Mesenchymal stem cell (in vitro differentiated cells and primary cell): ENCODE data around the gene SPRYD4.
A peak's percentile ranks its signal among the peaks of the same experiment; 100 is the strongest.

ENCODE experiments used
- DNase-seq: peaks from one replicate; pipeline ENCODE4 v3.0.0-alpha.2; 2013
- H2AFZ ChIP-seq: one replicate; pipeline ENCODE4 v1.6.1; 2013; ENCODE audit warnings: low read depth, mild to moderate bottlenecking, control low read depth, inconsistent platforms, low read length, moderate library complexity
- H2AK5ac ChIP-seq: 2 replicates; pipeline ENCODE4 v1.6.1; 2013; ENCODE audit warnings: low read length, moderate library complexity, mild to moderate bottlenecking, inconsistent platforms; ENCODE audit not compliant: severe bottlenecking
- H2BK120ac ChIP-seq: one replicate; pipeline ENCODE4 v1.6.1; 2013; ENCODE audit warnings: low read depth, mild to moderate bottlenecking, inconsistent platforms, low read length, moderate library complexity
- H2BK12ac ChIP-seq, 2 experiments: one replicate each; pipeline ENCODE4 v1.6.1; 2013; ENCODE audit warnings: inconsistent platforms in 2 of 2, low read length in 2 of 2, mild to moderate bottlenecking in 2 of 2, moderate library complexity in 2 of 2, control low read depth in 1 of 2
- H2BK15ac ChIP-seq: one replicate; pipeline ENCODE4 v1.6.1; 2013; ENCODE audit warnings: mild to moderate bottlenecking, low read depth, inconsistent platforms; ENCODE audit not compliant: poor library complexity, severe bottlenecking
- H2BK5ac ChIP-seq: 2 replicates; pipeline ENCODE4 v1.6.1; 2013; ENCODE audit warnings: low read depth, mild to moderate bottlenecking, low read length, control low read depth, inconsistent platforms; ENCODE audit not compliant: poor library complexity, severe bottlenecking
- H3K14ac ChIP-seq, 2 experiments: one replicate each; pipeline ENCODE4 v1.6.1; 2013; ENCODE audit warnings: inconsistent platforms in 2 of 2, low read length in 2 of 2, control low read depth in 1 of 2, mild to moderate bottlenecking in 1 of 2, moderate library complexity in 1 of 2
- H3K18ac ChIP-seq, 2 experiments: one replicate each; pipeline ENCODE4 v1.6.1; 2013; ENCODE audit warnings: inconsistent platforms in 2 of 2, low read length in 2 of 2, control low read depth in 1 of 2, low read depth in 1 of 2, mild to moderate bottlenecking in 1 of 2
- H3K23ac ChIP-seq, 2 experiments: one replicate each; pipeline ENCODE4 v1.6.1; 2013; ENCODE audit warnings: inconsistent platforms in 2 of 2, low read length in 2 of 2, mild to moderate bottlenecking in 2 of 2, moderate library complexity in 2 of 2, control low read depth in 1 of 2
- H3K27ac ChIP-seq: 2 replicates; pipeline ENCODE4 v1.5.1; 2013; ENCODE audit warnings: mild to moderate bottlenecking, moderate library complexity, low read length, control low read depth, inconsistent platforms; ENCODE audit not compliant: poor library complexity, severe bottlenecking
- H3K27me3 ChIP-seq, 2 experiments: 2 replicates each; pipeline versions ENCODE4 v1.6.1 to v1.7.0; 2013; ENCODE audit warnings: low read length in 2 of 2, mild to moderate bottlenecking in 2 of 2, moderate library complexity in 2 of 2, control low read depth in 1 of 2, inconsistent platforms in 1 of 2; ENCODE audit not compliant: control insufficient read depth in 1 of 2, insufficient read depth in 1 of 2
- H3K36me3 ChIP-seq, 2 experiments: 2 replicates each; pipeline versions ENCODE4 v1.6.1 to v1.7.0; 2013; ENCODE audit warnings: low read length in 2 of 2, control low read depth in 1 of 2, inconsistent platforms in 1 of 2, low read depth in 1 of 2, mild to moderate bottlenecking in 1 of 2; ENCODE audit not compliant: insufficient read depth in 2 of 2, control insufficient read depth in 1 of 2
- H3K4ac ChIP-seq, 2 experiments: one replicate each; pipeline ENCODE4 v1.6.1; 2013; ENCODE audit warnings: inconsistent platforms in 2 of 2, low read length in 2 of 2, mild to moderate bottlenecking in 2 of 2, moderate library complexity in 2 of 2, control low read depth in 1 of 2, low read depth in 1 of 2
- H3K4me1 ChIP-seq: 2 replicates; pipeline ENCODE4 v1.6.1; 2013; ENCODE audit warnings: low read depth, low read length, control low read depth; ENCODE audit not compliant: control insufficient read depth, insufficient read depth
- H3K4me2 ChIP-seq: 2 replicates; pipeline ENCODE4 v1.6.1; 2013; ENCODE audit warnings: low read length, mild to moderate bottlenecking, inconsistent platforms; ENCODE audit not compliant: poor library complexity, severe bottlenecking
- H3K4me3 ChIP-seq, 2 experiments: 2 replicates each; pipeline versions ENCODE4 v1.5.1 to v1.7.0; 2013; ENCODE audit warnings: low read length in 2 of 2, mild to moderate bottlenecking in 2 of 2, control low read depth in 1 of 2, low read depth in 1 of 2; ENCODE audit not compliant: insufficient read depth in 1 of 2
- H3K79me1 ChIP-seq: replicated peaks from 2 replicates; pipeline ENCODE4 v1.6.1; 2013; ENCODE audit warnings: mild to moderate bottlenecking, control low read depth, low read length, inconsistent platforms; ENCODE audit not compliant: poor library complexity, severe bottlenecking
- H3K9ac ChIP-seq: 2 replicates; pipeline ENCODE4 v1.7.0; 2013; ENCODE audit warnings: mild to moderate bottlenecking, low read length, moderate library complexity
- H3K9me3 ChIP-seq: 2 replicates; pipeline ENCODE4 v1.7.0; 2013; ENCODE audit warnings: mild to moderate bottlenecking, low read length; ENCODE audit not compliant: control insufficient read depth
- H4K8ac ChIP-seq: one replicate; pipeline ENCODE4 v1.6.1; 2013; ENCODE audit warnings: inconsistent platforms, mild to moderate bottlenecking, low read length, moderate library complexity
- H4K91ac ChIP-seq: one replicate; pipeline ENCODE4 v1.6.1; 2013; ENCODE audit warnings: mild to moderate bottlenecking, low read length, inconsistent platforms
- WGBS: methylation state at CpG from one replicate; pipeline ENCODE4 v1.1.7; 2013; ENCODE audit warnings: mixed read lengths; 5-methylcytosine and 5-hydroxymethylcytosine counted together

The SPRYD4 gene

GRCh38 chr12:56431288-56431687 is 37.1 kb upstream of the SPRYD4 start:
- H2BK120ac ChIP-seq, result no peak overlapping the region
- H3K36me3 ChIP-seq, result peaks cover 22 to 25% of the 10 kb centered on the region in 2 experiments
- H2BK15ac ChIP-seq, result no peak overlapping the region
- DNase-seq, result no peak
- no peak overlapping the region for H2BK12ac ChIP-seq
- peaks cover 8% of the 10 kb centered on the region for H3K79me1 ChIP-seq
- H3K9me3 ChIP-seq, result no peaks in the 10 kb centered on the region
- no peak overlapping the region for H3K27ac ChIP-seq
- no peak overlapping the region for H4K8ac ChIP-seq
- no peak overlapping the region for H3K23ac ChIP-seq
- no peak overlapping the region for H3K4ac ChIP-seq
- H2AFZ ChIP-seq, result no peak overlapping the region
- no peak overlapping the region for H3K4me3 ChIP-seq
- H3K4me2 ChIP-seq, result no peak overlapping the region
- no peak overlapping the region for H3K9ac ChIP-seq
- no peak overlapping the region for H3K18ac ChIP-seq
- 98% methylated on average over 11 of the region's 11 CpGs for whole genome bisulfite sequencing
- H2BK5ac ChIP-seq, result no peak overlapping the region
- H4K91ac ChIP-seq, result no peak overlapping the region
- no peaks in the 10 kb centered on the region for H3K4me1 ChIP-seq
- no peaks in the 10 kb centered on the region for H3K27me3 ChIP-seq
- no peak overlapping the region for H3K14ac ChIP-seq
- no peak overlapping the region for H2AK5ac ChIP-seq

DNA sequence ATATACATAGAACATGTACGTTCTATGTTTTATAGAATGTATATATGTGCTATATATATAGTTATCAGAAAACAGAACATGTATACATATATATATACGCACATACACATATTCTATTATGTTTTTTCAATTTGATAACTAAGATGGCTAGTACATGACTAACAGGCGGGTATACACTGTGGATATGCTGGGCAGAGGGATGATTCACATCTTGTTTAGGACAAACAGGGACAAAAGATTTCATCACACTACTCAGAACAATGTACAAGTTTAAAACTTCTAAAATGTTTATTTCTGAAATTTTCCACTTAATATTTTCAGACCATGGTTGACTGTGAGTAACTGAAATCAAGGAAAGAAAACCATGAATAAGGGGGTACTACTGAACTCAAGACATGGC is 36.5 kb upstream of the SPRYD4 start:
- Histone ChIP-seq H3K79me1 (peaks cover 12% of the 10 kb centered on the region), H3K4me1 (no peaks in the 10 kb centered on the region), H2BK12ac (no peak overlapping the region), H3K27ac (no peak overlapping the region), H3K36me3 (peaks cover 22 to 25% of the 10 kb centered on the region in 2 experiments), H2BK120ac (no peak overlapping the region), H3K4ac (no peak overlapping the region), H3K9ac (no peak overlapping the region), H3K4me2 (no peak overlapping the region), H3K14ac (no peak overlapping the region), H2AFZ (no peak overlapping the region), H3K9me3 (no peaks in the 10 kb centered on the region), H2AK5ac (no peak overlapping the region), H3K18ac (no peak overlapping the region), H3K27me3 (no peaks in the 10 kb centered on the region), H4K8ac (no peak overlapping the region), H3K4me3 (no peak overlapping the region), H2BK15ac (no peak overlapping the region), H3K23ac (no peak overlapping the region), H4K91ac (no peak overlapping the region), H2BK5ac (no peak overlapping the region)
- WGBS, result no CpG with 5 or more reads among the region's 3 CpGs
- peak; percentile 2 for DNase-seq

DNA sequence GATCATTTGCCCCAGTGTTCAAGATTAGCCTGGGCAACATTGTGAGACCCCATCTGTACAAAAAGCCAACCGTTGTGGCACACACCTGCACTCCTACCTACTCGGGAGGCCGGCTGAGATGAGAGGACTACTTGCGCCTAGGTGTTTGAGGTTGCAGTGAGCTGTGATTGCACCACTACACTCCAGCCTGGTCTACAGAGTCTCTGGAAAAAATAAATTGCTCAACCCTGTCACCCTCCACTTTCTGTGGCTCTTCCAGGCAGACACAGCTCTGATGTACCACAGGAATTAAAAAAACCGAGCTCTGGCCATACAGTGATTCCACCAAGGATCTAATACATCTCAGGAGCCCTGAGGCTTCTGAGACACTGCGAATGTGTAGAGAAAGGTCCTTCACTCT is 33.5 kb upstream of the SPRYD4 start:
- H3K4ac ChIP-seq, result no peak overlapping the region
- H2AK5ac ChIP-seq, result no peak overlapping the region
- WGBS, result 98% methylated on average over 5 of the region's 6 CpGs
- no peak overlapping the region for H3K18ac ChIP-seq
- no peak overlapping the region for H3K14ac ChIP-seq
- H3K4me1 ChIP-seq, result no peaks in the 10 kb centered on the region
- no peak overlapping the region for H2BK120ac ChIP-seq
- DNase-seq, result no peak
- no peak overlapping the region for H3K27ac ChIP-seq
- no peak overlapping the region for H4K91ac ChIP-seq
- H3K79me1 ChIP-seq, result peaks cover 19% of the 10 kb centered on the region
- H3K27me3 ChIP-seq, result no peaks in the 10 kb centered on the region
- no peak overlapping the region for H3K23ac ChIP-seq
- no peak overlapping the region for H2BK12ac ChIP-seq
- no peak overlapping the region for H3K9ac ChIP-seq
- H3K9me3 ChIP-seq, result no peaks in the 10 kb centered on the region
- H3K4me3 ChIP-seq, result no peak overlapping the region
- H3K36me3 ChIP-seq, result peaks cover 8 to 13% of the 10 kb centered on the region in 2 experiments
- H2AFZ ChIP-seq, result no peak overlapping the region
- no peak overlapping the region for H3K4me2 ChIP-seq
- no peak overlapping the region for H2BK15ac ChIP-seq
- H4K8ac ChIP-seq, result no peak overlapping the region
- H2BK5ac ChIP-seq, result no peak overlapping the region

DNA sequence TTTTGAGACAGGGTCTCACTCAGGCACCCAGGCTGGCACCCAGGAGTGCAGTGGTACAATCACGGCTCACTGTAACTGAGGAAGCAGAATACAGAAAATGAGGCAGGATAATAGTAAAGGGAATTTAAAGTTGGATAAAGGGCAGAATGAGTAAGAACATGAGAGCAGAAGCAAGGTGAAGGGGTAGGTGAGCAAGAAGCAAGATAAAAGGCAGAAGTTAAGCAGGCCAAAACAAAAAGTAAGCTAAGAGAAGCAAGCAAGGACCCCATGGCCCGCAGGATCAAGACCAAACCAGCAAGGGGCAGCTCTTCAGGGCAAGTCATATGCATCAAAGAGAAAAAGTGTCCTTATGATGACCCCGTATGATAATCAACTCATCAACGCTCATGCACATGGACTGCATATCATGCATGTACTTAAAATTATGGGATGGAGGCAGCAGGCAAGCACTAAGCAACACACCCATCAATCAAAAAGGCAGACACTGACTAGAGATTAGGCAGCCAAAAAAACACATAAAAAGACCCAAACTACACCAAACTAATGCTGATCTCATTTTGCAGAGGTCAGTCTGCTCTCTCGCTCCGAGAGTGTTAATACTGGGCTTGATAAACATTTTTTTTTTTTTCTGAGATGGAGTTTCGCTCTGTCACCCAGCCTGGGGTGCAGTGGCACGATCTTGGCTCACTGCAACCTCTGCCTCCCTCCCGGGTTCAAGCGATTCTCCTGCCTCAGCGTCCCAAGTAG is 30.8 kb upstream of the SPRYD4 start:
- no peak overlapping the region for H2BK5ac ChIP-seq
- H2BK15ac ChIP-seq, result no peak overlapping the region
- H4K91ac ChIP-seq, result no peak overlapping the region
- H3K18ac ChIP-seq, result no peak overlapping the region
- H3K9me3 ChIP-seq, result no peaks in the 10 kb centered on the region
- peaks cover 25% of the 10 kb centered on the region for H3K79me1 ChIP-seq
- H3K4me1 ChIP-seq, result no peaks in the 10 kb centered on the region
- H3K36me3 ChIP-seq, result no peaks in the 10 kb centered on the region
- no peak overlapping the region for H2BK12ac ChIP-seq
- H3K9ac ChIP-seq, result no peak overlapping the region
- no peak overlapping the region for H4K8ac ChIP-seq
- no peak for DNase-seq
- H3K27me3 ChIP-seq, result no peaks in the 10 kb centered on the region
- no peak overlapping the region for H3K4ac ChIP-seq
- no peak overlapping the region for H3K4me3 ChIP-seq
- no peak overlapping the region for H3K4me2 ChIP-seq
- no peak overlapping the region for H2AK5ac ChIP-seq
- WGBS, result 97% methylated on average over 11 of the region's 11 CpGs
- no peak overlapping the region for H3K27ac ChIP-seq
- H2BK120ac ChIP-seq, result no peak overlapping the region
- no peak overlapping the region for H3K23ac ChIP-seq
- no peak overlapping the region for H2AFZ ChIP-seq
- H3K14ac ChIP-seq, result no peak overlapping the region
